ENCODE measurements around the gene CYTH1.

DNA sequence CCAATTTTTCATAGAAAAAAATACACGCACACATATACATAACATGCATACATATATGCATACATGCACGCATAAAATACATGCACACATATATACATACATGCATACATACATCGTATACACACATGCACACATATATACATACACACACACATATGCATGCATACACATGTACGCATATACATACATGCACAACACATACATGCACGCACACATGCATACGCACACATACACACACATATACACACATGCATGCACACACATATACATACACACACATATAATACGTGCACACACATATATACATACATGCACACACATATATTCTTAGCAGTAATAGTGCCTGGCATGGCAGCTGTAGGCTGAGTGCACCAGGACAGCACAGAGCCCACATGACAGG, 33.6 kb upstream of the CYTH1 start:
- TF ChIP-seq, protein P1, sequence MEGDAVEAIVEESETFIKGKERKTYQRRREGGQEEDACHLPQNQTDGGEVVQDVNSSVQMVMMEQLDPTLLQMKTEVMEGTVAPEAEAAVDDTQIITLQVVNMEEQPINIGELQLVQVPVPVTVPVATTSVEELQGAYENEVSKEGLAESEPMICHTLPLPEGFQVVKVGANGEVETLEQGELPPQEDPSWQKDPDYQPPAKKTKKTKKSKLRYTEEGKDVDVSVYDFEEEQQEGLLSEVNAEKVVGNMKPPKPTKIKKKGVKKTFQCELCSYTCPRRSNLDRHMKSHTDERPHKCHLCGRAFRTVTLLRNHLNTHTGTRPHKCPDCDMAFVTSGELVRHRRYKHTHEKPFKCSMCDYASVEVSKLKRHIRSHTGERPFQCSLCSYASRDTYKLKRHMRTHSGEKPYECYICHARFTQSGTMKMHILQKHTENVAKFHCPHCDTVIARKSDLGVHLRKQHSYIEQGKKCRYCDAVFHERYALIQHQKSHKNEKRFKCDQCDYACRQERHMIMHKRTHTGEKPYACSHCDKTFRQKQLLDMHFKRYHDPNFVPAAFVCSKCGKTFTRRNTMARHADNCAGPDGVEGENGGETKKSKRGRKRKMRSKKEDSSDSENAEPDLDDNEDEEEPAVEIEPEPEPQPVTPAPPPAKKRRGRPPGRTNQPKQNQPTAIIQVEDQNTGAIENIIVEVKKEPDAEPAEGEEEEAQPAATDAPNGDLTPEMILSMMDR (IDR thresholded peaks at IDR 0.05): no peak
- no peak for TF ChIP-seq RXRA (IDR thresholded peaks at IDR 0.05; ENCODE audit: borderline replicate concordance, low read depth)
- TF ChIP-seq, protein P2, sequence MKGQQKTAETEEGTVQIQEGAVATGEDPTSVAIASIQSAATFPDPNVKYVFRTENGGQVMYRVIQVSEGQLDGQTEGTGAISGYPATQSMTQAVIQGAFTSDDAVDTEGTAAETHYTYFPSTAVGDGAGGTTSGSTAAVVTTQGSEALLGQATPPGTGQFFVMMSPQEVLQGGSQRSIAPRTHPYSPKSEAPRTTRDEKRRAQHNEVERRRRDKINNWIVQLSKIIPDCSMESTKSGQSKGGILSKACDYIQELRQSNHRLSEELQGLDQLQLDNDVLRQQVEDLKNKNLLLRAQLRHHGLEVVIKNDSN (IDR thresholded peaks at IDR 0.05; ENCODE audit: borderline replicate concordance, low read depth): no peak
- TF ChIP-seq, protein P3, sequence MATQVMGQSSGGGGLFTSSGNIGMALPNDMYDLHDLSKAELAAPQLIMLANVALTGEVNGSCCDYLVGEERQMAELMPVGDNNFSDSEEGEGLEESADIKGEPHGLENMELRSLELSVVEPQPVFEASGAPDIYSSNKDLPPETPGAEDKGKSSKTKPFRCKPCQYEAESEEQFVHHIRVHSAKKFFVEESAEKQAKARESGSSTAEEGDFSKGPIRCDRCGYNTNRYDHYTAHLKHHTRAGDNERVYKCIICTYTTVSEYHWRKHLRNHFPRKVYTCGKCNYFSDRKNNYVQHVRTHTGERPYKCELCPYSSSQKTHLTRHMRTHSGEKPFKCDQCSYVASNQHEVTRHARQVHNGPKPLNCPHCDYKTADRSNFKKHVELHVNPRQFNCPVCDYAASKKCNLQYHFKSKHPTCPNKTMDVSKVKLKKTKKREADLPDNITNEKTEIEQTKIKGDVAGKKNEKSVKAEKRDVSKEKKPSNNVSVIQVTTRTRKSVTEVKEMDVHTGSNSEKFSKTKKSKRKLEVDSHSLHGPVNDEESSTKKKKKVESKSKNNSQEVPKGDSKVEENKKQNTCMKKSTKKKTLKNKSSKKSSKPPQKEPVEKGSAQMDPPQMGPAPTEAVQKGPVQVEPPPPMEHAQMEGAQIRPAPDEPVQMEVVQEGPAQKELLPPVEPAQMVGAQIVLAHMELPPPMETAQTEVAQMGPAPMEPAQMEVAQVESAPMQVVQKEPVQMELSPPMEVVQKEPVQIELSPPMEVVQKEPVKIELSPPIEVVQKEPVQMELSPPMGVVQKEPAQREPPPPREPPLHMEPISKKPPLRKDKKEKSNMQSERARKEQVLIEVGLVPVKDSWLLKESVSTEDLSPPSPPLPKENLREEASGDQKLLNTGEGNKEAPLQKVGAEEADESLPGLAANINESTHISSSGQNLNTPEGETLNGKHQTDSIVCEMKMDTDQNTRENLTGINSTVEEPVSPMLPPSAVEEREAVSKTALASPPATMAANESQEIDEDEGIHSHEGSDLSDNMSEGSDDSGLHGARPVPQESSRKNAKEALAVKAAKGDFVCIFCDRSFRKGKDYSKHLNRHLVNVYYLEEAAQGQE (IDR thresholded peaks at IDR 0.05; ENCODE audit: low read depth, low read length): no peak
- no peak for TF ChIP-seq RCOR1 (IDR thresholded peaks at IDR 0.05; ENCODE audit: low read length)
- no peak for TF ChIP-seq SMC3 (IDR thresholded peaks at IDR 0.05; ENCODE audit: low read depth, low read length)
- TF ChIP-seq RAD21 (IDR thresholded peaks at IDR 0.05; ENCODE audit: low read length): no peak
- TF ChIP-seq YY1 (IDR thresholded peaks at IDR 0.05; ENCODE audit: low read depth): no peak
